ENCODE results near the gene GNAT1.

GRCh38 chr3:50212971-50213370 is 21.6 kb downstream of the GNAT1 start:
- TF ChIP-seq JUN (CRISPR knock-in tag; IDR thresholded peaks at IDR 0.05), result no peak
- no peak for TF ChIP-seq CTCF (IDR thresholded peaks at IDR 0.05)
- TF ChIP-seq ZBTB21 (CRISPR knock-in tag; IDR thresholded peaks at IDR 0.05; ENCODE audit: borderline replicate concordance), result no peak
- TF ChIP-seq SMAD3 (CRISPR knock-in tag; IDR thresholded peaks at IDR 0.05; ENCODE audit: borderline replicate concordance), result no peak
- TF ChIP-seq TEAD1 (CRISPR knock-in tag; IDR thresholded peaks at IDR 0.05), result no peak
- TF ChIP-seq MAX (CRISPR knock-in tag; IDR thresholded peaks at IDR 0.05), result no peak
- no peak for TF ChIP-seq ZNF232 (CRISPR knock-in tag; IDR thresholded peaks at IDR 0.05)
- TF ChIP-seq ARID4B (CRISPR knock-in tag; IDR thresholded peaks at IDR 0.05; ENCODE audit: borderline replicate concordance), result no peak
- no peak for TF ChIP-seq NFATC4 (CRISPR knock-in tag; IDR thresholded peaks at IDR 0.05)
- no peak for TF ChIP-seq ZNF121 (CRISPR knock-in tag; IDR thresholded peaks at IDR 0.05)
- no peak for TF ChIP-seq CBFB (CRISPR knock-in tag; IDR thresholded peaks at IDR 0.05; ENCODE audit: low read depth)
